ENCODE data around the gene MZB1.

MZB1 gene

GRCh38 chr5:139343476-139343875, 46.2 kb downstream of the MZB1 start:
- ChIA-PET POLR2A (ENCODE audit: low non-redundant PET) (no interaction called here), CTCF (no interaction called here)
- TF ChIP-seq, protein P1, sequence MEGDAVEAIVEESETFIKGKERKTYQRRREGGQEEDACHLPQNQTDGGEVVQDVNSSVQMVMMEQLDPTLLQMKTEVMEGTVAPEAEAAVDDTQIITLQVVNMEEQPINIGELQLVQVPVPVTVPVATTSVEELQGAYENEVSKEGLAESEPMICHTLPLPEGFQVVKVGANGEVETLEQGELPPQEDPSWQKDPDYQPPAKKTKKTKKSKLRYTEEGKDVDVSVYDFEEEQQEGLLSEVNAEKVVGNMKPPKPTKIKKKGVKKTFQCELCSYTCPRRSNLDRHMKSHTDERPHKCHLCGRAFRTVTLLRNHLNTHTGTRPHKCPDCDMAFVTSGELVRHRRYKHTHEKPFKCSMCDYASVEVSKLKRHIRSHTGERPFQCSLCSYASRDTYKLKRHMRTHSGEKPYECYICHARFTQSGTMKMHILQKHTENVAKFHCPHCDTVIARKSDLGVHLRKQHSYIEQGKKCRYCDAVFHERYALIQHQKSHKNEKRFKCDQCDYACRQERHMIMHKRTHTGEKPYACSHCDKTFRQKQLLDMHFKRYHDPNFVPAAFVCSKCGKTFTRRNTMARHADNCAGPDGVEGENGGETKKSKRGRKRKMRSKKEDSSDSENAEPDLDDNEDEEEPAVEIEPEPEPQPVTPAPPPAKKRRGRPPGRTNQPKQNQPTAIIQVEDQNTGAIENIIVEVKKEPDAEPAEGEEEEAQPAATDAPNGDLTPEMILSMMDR (conservative IDR thresholded peaks at IDR 0.05; ENCODE audit: low read depth), result no peak
- DNase-seq (ENCODE audit: low spot score), result no peak
- H3K27ac ChIP-seq, result no peak overlapping the region

- TF ChIP-seq, protein P1 (conservative IDR thresholded peaks at IDR 0.05; ENCODE audit: low read depth), result no peak
- POLR2A ChIA-PET (ENCODE audit: low non-redundant PET), result interaction anchor here (0.6 to 1.2 kb wide), 3 partner anchors 9 to 553 kb away, joined by 3 to 5 read pairs (median 3); no protein-coding TSS in a partner anchor
- CTCF ChIA-PET, result interaction anchor here (0.6 to 0.9 kb wide), 4 partner anchors 9 to 59 kb away, joined by 3 to 5 read pairs (median 3); no protein-coding TSS in a partner anchor
- no peak for DNase-seq (ENCODE audit: low spot score)
- H3K27ac ChIP-seq, result peak overlapping the region; percentile 98
These were observed 47.3 kb downstream of the MZB1 start for GRCh38 chr5:139342423-139342723.

GRCh38 chr5:139341689-139342422, 47.9 kb downstream of the MZB1 start, which contains the start of gene PAIP2:
Gene PAIP2 (plus strand): TSS chr5:139341854. CDS start chr5:139363785, 21,931 bp downstream.
- CTCF ChIA-PET, result interaction anchor here (0.6 to 1.2 kb wide), 6 partner anchors 10 to 662 kb away, joined by 3 to 5 read pairs (median 3); no protein-coding TSS in a partner anchor
- peak; percentile 95 for DNase-seq (ENCODE audit: low spot score)
- peak within 1 kb of the TSS; percentile 98 for H3K27ac ChIP-seq
- POLR2A ChIA-PET (ENCODE audit: low non-redundant PET), result interaction anchor here (0.6 to 1.2 kb wide), 4 partner anchors 8 to 552 kb away, joined by 3 to 5 read pairs (median 4); no protein-coding TSS in a partner anchor
- TF ChIP-seq, protein P1 (conservative IDR thresholded peaks at IDR 0.05; ENCODE audit: low read depth), result peak; percentile 96

DNA sequence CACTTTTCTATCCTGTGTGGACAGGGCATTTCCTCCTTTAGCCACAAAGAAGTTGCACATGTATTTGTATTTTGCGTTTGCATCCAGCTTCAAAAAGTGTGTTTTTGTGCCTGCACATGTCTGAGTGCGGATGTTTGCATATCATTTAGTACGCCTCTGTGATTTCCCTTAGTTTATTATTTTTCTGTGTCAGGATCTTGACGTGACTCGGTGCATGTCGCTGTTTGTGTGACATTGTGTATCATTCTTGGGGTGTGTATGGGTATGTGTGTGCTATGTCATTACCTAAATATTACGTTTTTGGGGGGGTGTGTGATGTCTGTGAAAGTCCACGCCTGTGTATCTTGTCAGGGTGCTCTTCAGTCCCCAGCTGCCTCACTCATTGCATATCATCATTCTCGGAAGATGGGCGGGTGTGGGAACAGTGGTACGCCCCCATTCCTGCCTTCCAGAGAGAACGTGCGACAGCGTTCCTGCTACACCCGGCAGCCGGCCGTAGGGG, 48.5 kb downstream of the MZB1 start:
- peak overlapping the region; percentile 98 for H3K27ac ChIP-seq
- no peak for DNase-seq (ENCODE audit: low spot score)
- ChIA-PET CTCF (interaction anchor here (0.6 to 1.2 kb wide), 2 partner anchors 100 to 663 kb away, joined by 3 read pairs; no protein-coding TSS in a partner anchor), POLR2A (ENCODE audit: low non-redundant PET) (interaction anchor here (1.0 to 1.2 kb wide), 2 partner anchors 8 to 15 kb away, joined by 3 to 5 read pairs; no protein-coding TSS in a partner anchor)
- TF ChIP-seq, protein P1 (conservative IDR thresholded peaks at IDR 0.05; ENCODE audit: low read depth), result no peak

GRCh38 chr5:139340051-139340450, 49.7 kb downstream of the MZB1 start:
- TF ChIP-seq, protein P1 (conservative IDR thresholded peaks at IDR 0.05; ENCODE audit: low read depth), result no peak
- ChIA-PET POLR2A (ENCODE audit: low non-redundant PET) (no interaction called here), CTCF (interaction anchor here (0.6 to 0.7 kb wide), 2 partner anchors 17 to 742 kb away, joined by 3 read pairs; no protein-coding TSS in a partner anchor)
- no peak overlapping the region for H3K27ac ChIP-seq
- DNase-seq (ENCODE audit: low spot score), result no peak
